Measurements from ENCODE around the gene RPL35. TPM values are rescaled to one million over a fixed set of nuclear protein-coding genes. Genes with fewer than 3 reads are reported as not detected.

The RPL35 gene
- total and polyA plus RNA-seq, 2 experiments from 2014 or later, result 1,202 to 4,143 TPM

GRCh38 chr9:124885551-124885950 is 23.8 kb upstream of the RPL35 start (continued):
- TF ChIP-seq REST (IDR thresholded peaks at IDR 0.05; ENCODE audit: unreplicated experiment) (no peak), ZNF114 (CRISPR knock-in tag; IDR thresholded peaks at IDR 0.05) (no peak), POLR2AphosphoS5 (IDR thresholded peaks at IDR 0.05; ENCODE audit: low read depth) (no peak), CTCF (conservative IDR thresholded peaks at IDR 0.05; ENCODE audit: low read depth in 2 of 2) (no peak), ETS1 (IDR thresholded peaks at IDR 0.05) (no peak), JUNB (IDR thresholded peaks at IDR 0.05; ENCODE audit: unreplicated experiment) (no peak), EZH2phosphoT487 (IDR thresholded peaks at IDR 0.05; ENCODE audit: unreplicated experiment) (no peak)

- Mint-ChIP-seq H3K27me3 (ENCODE audit: insufficient read depth, low read depth, poor library complexity) (peaks cover 10% of the 10 kb centered on the region), H3K4me3 (no peak overlapping the region), H3K27ac (no peak overlapping the region), H3K36me3 (ENCODE audit: low read depth) (peaks cover under 1% of the 10 kb centered on the region; the same call in 2 of the 3 replicates), H3K4me1 (peaks cover 52% of the 10 kb centered on the region), H3K9me3 (no peaks in the 10 kb centered on the region; the same call in 2 of the 3 replicates)
- H3K27ac ChIP-seq (ENCODE audit: low read depth), result peak overlapping the region; percentile 32; the same call in 1 of the 2 replicates
- ATAC-seq, result peak; percentile 5; the same call in 2 of the 3 replicates
- no peak overlapping the region for H2AFZ ChIP-seq
- no peak overlapping the region for H3K4me2 ChIP-seq
- 0 out of 2 replicates have a peak, but pooled peaks cover 3% of the 10 kb centered on the region for H4K20me1 ChIP-seq (replicated peaks; ENCODE audit: insufficient read depth)
- H3K36me3 ChIP-seq (ENCODE audit: insufficient read depth), result no peaks in the 10 kb centered on the region
- H3F3A ChIP-seq (replicated peaks; ENCODE audit: low read depth), result peaks cover 27% of the 10 kb centered on the region; the same call in 1 of the 2 replicates
- no peaks in the 10 kb centered on the region for H3K79me2 ChIP-seq (replicated peaks; ENCODE audit: insufficient read depth)
- no peak overlapping the region for H3K4me3 ChIP-seq
- H3K27me3 ChIP-seq (ENCODE audit: insufficient read depth), result no peaks in the 10 kb centered on the region
- no peaks in the 10 kb centered on the region for H3K9me2 ChIP-seq (ENCODE audit: insufficient read depth)
- peaks cover 27% of the 10 kb centered on the region for H3K4me1 ChIP-seq (ENCODE audit: insufficient read depth)
- DNase-seq (ENCODE audit: low spot score), result no peak
- TF ChIP-seq CREB1 (CRISPR knock-in tag; IDR thresholded peaks at IDR 0.05; ENCODE audit: low read depth), result no peak
- TF ChIP-seq JUNB (IDR thresholded peaks at IDR 0.05; ENCODE audit: unreplicated experiment), result no peak
- no peak for TF ChIP-seq NANOG (IDR thresholded peaks at IDR 0.05; ENCODE audit: borderline replicate concordance)
- no peak for TF ChIP-seq REST (IDR thresholded peaks at IDR 0.05; ENCODE audit: unreplicated experiment)
- no peak for TF ChIP-seq EZH2phosphoT487 (IDR thresholded peaks at IDR 0.05; ENCODE audit: unreplicated experiment)
- no peak for TF ChIP-seq POLR2AphosphoS5 (IDR thresholded peaks at IDR 0.05; ENCODE audit: low read depth)
- no peak for TF ChIP-seq STAT1 (IDR thresholded peaks at IDR 0.05; ENCODE audit: unreplicated experiment)
- TF ChIP-seq CTCF (conservative IDR thresholded peaks at IDR 0.05; ENCODE audit: low read depth in 2 of 2), result no peak
- no peak for TF ChIP-seq ETS1 (IDR thresholded peaks at IDR 0.05)
Observed at GRCh38 chr9:124884376-124884775, 22.6 kb upstream of the RPL35 start.

Data from GM23338 (cell line).